HG03025 (cell line): ENCODE measurements around the gene SERF2.
"Not testable (repeated sequence)": the region's sequence is repeated elsewhere in the genome, so short reads cannot be mapped to it uniquely, and the experiment has no call there.

Experiments used
- ATAC-seq: cut with Tn5 transposase; IDR thresholded peaks from one replicate; pipeline ENCODE4 v1.9.1; 2021; ENCODE audit warnings: mild to moderate bottlenecking, moderate library complexity; ENCODE audit not compliant: unreplicated experiment, low FRiP score

The SERF2 gene

DNA sequence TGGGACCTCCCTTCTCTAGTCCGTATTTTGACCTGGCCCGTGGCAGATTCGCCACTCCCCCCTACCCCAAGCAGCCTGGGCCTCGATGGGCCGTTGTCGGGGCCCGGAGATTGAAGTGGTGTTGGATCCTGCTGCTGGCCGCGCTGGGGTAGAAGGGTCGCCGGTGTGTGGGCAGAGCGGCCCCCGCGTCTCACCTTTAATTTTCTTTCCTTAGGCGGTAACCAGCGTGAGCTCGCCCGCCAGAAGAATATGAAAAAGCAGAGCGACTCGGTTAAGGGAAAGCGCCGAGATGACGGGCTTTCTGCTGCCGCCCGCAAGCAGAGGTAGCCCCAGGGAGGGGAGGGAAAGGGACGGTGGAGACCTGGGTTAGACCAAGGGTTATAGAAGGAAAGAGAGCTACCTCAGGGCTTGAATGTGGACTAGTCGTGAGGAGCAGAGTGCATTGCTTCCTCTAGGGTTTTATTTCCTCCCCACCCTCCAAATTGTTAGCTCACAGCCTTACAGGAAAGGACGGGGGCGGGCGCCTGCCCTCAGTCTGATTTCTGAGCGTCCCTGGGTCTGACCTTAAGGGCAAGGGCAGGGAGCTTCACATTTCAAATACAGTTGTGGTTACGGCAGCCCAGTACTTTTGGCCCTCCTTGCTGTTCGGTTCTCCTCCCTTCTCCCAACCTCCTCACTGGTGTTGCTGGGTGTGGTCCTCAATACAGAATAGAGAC, 799 bp downstream of the SERF2 start:
- ATAC-seq = no peak

DNA sequence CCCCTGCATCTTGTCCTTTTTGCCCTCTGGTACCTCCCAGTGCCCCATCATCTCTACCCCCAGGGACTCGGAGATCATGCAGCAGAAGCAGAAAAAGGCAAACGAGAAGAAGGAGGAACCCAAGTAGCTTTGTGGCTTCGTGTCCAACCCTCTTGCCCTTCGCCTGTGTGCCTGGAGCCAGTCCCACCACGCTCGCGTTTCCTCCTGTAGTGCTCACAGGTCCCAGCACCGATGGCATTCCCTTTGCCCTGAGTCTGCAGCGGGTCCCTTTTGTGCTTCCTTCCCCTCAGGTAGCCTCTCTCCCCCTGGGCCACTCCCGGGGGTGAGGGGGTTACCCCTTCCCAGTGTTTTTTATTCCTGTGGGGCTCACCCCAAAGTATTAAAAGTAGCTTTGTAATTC, 1.5 kb downstream of the SERF2 start:
- no peak for ATAC-seq

DNA sequence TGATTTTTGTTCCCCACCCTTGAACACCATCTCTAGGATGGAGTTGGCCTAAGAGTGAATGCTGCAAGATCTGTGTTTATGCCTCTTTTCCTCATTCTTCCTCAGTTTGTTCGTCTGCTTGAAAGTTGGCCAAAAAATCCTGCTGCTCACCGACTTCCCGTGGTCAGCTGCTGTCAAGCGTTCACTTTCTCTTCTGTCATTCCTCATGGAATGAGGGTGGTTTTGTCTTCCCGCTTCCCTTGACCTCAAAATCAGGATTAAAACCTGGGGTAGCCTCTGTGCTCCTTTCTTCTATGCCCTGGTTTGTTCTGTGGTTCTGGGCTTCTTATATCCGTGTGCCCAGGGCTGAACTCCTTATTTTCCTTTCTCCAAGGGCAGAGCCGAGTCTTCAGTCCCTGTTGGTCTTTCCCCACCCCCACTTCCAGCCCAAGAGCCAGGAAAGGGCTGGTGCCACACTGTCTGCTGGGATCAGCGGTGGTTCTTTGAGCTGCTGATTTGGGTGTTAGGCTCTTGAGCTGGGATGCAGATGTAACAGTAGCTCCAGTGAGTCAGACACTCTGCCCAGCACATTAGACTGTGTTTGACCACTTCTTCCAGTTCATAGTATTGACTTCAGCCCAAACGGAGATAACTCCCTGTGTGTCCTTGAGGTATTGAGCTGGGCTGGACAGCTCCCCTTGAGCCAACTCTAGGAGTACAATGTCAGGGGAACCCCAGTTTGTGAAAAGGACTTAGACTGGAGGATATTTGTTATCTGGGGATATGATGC, 2.3 kb downstream of the SERF2 start:
- no peak for ATAC-seq

DNA sequence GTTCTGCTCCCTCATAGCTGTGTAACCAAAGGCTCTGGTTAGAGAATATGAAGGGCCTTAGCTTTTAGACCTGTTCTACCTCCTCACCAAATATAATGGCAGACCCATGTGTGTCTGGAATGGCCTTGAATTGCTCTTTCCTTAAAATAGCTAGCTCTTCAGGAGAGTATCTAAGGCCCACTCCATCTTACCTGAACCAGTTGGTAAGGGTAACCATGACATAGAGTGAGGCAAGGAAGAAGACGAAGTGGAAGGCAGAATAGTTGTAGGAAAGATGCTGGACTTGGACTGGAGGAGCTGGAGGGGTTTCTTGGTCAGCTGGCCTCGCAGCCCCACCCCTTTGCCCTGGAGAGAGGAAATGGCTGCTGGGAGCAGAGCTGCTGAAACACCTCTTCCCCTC, 3.1 kb downstream of the SERF2 start:
- ATAC-seq = no peak

DNA sequence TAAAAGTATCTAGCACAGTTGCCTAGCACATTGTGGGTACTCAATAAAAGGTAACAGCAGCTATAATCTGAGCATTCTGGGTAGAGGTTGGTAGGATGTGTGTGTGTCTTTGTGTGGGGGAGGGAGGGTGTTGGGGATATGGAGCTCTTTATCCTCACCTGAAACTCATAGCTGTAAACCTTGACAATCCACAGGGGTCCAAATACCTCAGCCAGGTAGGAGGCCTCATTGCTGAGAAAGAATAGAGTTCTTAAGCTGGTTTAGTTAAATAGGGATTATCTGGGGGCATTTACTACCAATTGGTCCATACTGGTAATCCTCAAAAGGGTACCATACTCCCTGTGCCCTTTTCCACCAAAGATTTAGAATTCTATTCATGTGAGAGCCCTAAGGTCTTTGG, 3.9 kb downstream of the SERF2 start:
- no peak for ATAC-seq

DNA sequence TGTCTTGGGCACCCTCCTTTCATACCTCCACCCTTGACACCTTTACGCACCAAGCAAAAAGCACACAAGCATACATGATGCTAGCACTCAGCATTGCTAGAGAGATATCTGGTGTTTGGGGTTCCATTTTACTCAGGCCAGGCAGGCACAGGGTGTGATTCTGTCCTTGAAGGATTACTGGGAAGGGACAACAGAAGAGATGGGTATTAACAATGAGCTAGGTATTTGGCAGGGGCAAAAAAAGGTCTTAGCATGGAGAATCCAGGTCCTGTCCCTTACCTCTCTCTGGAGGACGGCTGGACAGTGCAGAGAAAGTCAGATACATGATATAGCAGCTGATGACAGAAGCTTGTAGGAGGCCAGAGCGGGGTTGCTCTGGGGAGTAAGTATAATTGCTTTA, 4.4 kb downstream of the SERF2 start:
- no peak for ATAC-seq

DNA sequence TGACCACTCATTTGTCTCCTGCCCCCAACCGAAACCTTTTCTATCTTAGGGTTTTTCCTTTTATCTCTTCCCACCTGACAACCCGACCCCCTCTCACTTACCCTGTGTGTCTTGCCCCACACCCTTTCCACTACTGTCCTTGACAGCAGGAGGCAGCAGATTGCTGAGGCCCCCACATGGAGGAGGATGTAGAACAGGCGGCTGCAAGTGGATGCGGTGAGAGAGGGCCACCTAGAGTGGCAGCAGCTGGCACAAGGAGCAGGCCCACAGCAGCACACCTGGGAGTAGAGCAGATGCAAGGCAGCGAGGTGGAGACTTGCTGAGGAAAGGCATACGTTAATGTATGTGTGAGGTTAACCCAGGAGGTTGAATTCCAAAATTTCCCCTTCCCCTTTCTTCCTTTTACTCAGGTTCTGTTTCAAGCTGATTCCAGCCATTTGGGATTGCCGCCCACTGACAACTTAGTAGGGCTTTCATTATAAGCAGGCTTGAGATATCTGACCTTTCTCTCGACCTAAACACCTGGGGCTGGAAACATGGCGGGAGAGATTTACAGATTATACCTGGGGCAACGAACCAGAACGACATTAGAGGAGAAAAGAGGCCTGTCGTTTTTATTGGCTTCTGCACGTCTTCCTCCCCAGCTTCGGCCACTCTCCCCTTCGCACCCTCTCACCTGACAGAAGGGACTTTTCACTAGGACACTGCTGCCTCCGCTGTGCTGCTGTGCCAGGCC, 7.3 kb downstream of the SERF2 start:
- ATAC-seq = no peak

DNA sequence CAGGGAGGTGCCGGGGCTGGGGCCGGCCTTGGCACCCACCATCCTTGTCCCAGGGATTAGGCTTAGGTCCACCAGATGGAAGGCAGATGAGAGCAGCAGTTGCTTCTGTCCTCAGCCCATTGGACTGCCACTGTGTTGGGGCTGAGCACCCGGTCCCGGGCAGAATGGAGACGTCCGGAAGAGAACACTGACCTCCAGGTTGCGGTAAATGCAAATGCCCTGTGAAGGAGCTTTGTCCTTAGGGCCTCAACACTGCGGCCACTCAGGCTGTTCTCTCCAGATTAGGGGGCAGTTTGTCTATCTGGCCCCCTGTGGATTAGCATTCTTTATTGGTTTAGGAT, 7.8 kb downstream of the SERF2 start, which contains the start of gene SERINC4:
SERINC4 (minus strand) TSS at position 276 of the 341 bp plus-strand sequence; CDS start at position 42, 234 bp downstream.
- no peak for ATAC-seq

DNA sequence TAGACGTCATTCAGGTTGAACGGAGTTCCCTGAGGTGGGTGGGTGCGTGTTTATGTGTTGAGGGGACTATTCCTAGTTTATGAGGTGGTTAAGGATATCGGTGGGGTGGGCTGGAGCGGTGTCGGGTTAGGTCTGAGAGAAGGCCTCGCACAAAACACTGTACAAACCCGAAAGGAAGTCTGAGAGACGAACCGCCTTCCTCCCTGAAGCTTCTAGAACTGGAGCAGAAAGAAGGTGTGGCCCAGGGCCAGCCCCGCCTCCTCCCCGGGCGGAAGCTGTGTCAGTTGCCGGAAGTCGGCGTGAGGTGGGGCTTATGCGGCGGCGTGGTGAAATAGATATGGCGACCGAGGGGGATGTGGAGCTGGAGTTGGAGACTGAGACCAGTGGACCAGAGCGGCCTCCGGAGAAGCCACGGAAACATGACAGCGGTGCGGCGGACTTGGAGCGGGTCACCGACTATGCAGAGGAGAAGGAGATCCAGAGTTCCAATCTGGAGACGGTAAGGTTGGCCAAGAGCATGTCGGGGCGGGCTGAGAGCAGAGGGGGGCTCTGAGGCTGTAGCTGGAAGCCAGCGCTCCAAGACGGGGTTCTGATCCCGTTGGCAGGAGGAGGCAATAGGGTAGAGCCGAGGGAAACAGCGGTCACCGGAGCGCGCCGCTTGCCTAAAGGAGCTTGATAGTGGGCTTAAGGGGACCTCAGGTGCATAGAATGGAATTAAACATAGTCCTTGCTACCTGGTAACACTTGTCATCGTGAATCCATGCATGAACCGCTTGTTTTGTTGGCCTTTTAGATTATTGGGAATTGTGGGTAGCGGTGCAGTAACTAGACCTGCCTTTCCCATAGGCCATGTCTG, 8.4 kb downstream of the SERF2 start, which contains the start of gene HYPK:
HYPK (plus strand) TSS at position 314 of the 856 bp plus-strand sequence; CDS start at position 338, 24 bp downstream.
- ATAC-seq = peak; percentile 82

DNA sequence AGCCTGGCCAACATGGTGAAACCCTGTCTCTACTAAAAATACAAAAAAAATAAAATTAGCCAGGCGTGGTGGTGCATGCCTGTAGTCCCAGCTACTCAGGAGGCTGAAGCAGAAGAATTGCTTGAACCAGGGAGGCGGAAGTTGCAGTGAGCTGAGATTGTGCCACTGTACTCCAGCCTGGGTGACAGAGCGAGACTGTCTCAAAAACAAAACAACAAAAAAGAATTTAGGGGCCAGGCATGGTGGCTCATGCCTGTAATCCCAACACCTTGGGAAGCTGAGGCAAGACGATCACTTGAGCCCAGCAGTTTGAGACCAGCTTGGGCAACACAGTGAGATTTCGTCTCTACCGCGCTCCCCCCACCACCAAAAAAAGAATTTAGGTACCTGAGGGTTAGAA, 10.6 kb downstream of the SERF2 start:
- ATAC-seq = not testable (repeated sequence)

DNA sequence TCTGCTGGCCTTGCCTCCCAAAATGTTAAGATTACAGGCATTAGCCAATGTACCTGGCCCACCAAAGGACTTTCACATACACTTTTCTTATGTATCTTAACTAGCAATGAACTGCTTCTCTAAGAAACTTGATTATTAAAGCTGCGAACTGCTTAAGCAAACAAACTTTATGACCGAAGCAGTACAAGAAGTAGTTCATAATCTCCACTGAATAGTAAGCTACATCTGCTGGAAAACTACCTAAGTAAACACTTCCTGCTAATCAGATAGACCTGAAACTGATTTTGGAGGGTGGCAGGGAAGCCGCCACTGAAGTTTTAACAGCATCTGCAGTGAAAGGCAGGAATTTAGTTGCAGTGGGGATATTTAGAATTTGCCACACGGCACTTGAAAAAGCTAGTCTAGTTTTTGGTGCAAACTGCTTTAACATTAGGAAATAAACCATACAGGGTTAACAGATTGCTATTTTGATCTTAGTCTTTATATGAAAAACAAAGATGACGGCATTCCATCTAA, 16.4 kb downstream of the SERF2 start:
- no peak for ATAC-seq

DNA sequence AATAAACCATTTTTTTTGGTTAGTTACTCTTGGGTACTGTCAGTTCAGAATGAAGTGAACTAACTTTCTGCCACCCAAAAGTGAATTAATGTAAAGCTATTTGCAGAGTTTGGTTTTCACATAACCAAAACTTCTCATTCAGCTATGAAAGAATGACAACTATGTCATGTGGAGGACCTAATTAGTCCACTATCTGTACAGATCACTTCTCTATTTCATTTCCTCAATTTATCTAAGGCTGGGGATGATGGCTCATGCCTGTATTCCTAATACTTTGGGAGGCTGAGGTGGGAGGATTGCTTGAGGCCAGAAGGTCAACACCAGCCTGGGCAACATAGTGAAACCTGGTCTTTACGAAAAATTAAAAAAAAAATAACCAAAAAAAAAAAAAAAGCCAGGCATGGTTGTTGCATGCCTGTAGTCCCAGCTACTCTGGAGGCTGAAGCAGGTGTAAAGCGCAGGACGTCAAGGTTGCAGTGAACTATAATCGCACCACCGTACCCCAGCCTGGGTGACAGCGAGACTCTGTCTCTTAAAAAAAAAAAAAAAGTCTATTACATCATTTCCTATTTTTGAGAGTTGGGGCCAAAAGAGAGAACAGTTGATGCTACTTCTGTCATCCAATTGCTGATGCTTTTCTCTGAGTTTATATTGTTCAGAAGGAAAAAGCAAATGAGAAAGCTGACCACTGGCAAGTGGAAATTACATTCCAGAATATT, 17.0 kb downstream of the SERF2 start:
- ATAC-seq = no peak

DNA sequence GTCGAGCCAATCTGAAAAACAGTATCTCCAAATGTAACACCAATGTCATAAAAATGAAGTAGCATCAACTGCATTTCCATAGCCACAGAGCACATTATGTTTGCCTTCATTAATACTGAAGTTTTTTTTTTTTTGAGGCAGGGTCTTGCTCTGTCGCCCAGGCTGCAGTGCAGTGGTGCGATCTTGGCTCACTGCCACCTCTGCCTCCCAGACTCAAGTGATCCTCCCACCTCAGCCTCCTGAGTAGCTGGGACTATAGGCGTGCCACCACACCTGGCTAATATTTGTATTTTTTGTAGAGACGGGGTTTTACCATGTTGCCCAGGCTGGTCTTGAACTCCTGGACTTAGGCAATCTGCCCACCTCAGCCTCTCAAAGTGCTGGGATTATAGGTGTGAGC, 22.9 kb downstream of the SERF2 start:
- not testable (repeated sequence) for ATAC-seq

DNA sequence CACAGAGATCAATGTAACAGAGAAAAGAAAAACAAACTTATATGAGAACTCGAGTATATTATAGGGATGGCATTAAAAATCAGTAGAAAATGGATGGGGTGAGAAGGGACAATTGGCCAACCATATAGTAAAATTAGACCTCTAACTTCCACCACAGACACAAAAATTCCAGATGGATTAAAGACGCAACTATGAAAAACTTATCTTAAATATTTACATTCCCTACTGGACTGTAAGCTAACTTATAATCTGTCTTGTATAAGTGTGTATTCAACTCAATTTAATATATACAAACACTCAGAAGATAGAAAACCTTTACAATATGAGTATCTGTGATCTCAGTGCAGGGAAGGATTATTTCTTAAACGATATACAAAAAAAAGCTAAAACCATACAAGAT, 29.4 kb downstream of the SERF2 start:
- ATAC-seq = no peak

DNA sequence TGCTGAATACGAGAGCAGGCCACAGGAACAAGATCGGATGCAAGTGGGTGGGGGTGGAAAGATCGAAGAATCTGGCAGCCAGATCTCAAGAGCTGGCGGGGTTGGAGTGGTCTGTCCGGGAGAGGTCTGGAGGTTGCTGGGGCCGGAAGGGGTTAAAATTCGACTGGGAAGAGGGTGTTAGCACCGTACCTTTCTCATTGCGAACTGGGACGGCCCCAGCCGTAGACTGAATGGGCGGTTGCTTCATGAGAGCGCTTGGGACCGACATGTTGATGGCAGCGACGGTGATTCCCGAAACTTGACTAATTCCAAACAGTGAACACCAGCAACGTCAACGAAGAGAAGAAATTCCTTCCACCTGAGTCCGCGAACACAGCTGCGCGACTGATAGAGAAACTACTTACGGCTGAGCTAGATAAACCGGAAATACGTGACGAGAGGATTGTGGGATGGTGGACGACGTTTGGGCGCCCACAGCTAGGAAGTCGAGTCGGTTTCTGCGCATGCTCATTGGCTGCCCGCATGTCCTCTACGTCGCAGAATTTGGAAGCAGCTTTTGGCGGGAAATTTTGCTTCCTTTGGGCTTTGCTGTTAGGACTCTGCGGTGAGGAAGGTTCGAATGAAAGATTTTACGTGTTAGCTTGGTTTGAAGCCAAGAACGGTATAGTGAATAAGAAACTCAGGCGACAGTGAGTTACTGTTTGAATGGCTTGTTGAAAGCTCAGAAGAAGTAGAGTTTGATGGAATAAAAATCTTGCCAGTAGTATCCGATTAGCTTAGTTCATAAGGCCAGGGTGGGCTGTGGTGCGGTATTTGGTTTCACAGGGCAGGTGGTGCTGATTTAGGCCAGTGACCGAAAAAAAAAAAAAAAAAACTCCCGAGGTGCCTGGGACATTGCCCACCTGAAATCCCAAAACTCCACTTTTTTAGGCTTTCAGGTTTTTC, 32.5 kb downstream of the SERF2 start, which contains the start of gene MFAP1:
MFAP1 (minus strand) TSS at position 389 of the 945 bp plus-strand sequence; CDS start at position 268, 121 bp downstream.
- ATAC-seq = peak; percentile 73

DNA sequence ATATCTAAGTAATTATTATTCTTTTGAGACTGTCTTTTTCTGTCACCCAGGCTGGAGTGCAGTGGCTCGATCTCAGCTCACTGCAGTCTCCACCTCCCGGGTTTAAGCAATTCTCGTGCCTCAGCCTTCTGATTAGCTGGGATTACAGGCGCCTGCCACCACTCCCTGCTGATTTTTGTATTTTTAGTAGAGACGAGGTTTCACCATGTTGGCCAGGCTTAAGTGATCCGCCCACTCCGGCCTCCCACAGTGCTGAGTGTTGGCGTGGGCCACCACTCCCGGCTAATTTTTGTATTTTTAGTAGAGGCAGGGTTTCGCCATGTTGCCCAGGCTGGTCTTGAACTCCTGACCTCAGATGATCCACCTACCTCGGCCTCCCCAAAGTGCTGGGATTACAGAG, 33.2 kb downstream of the SERF2 start:
- ATAC-seq = not testable (repeated sequence)

DNA sequence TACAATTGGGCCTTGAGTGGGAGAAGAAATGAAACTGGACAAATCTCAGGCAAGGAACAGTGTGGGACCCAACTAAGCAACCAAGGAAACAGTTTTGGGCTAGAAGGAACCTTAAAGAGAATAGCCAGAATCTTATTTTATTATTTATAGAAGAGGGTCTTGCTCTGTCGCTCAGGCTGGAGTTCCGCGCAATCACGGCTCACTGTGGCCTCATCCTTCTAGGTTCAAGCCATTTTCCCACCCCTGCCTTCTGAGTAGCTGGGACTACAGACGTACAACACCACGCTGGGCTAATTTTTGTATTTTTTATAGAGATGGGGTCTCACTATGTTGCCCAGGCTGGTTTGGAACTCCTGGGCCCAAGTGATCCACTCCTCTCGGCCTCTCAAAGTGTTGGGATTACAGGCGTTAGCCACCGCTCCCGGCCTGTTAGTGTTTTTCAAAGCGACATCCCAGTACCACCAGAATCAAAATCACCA, 33.9 kb downstream of the SERF2 start:
- ATAC-seq = no peak
